OCI-LY3 (cell line): ENCODE measurements around the gene CEACAM18.

Source experiments
- EZH2phosphoT487 ChIP-seq: fragments of 200-600 bp; shearing (Covaris generic); IDR thresholded peaks from 2 replicates; pipeline ENCODE4 v1.6.1; 2018; ENCODE audit warnings: antibody characterized with exemption, mixed run types, low read depth
- TF ChIP-seq, protein P1 (sequence below): fragments of 200-600, 300-600 bp; sonication (generic); IDR thresholded peaks from 2 replicates; pipeline ENCODE4 v1.5.1; 2014; ENCODE audit warnings: antibody characterized with exemption, low read length, low read depth

DNA sequence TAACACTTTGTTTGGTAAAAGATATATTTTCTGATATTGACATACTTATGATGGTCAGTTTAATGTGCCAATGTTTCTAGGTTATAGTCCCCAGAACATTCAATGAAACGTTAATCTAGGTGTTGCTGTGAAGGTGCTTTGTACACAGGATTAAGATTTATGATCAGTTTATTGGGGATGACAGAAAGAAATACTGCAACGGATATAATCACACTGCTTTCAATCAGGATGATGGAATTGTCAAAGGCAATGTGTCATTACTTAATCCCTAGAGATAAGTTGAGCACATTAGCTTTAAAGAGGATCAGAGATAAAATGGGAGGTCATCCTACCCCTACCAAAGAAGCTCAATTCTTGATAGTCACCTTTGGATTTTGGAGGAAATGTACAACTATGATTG lies 35.6 kb downstream of the CEACAM18 start:
- TF ChIP-seq, protein P1, sequence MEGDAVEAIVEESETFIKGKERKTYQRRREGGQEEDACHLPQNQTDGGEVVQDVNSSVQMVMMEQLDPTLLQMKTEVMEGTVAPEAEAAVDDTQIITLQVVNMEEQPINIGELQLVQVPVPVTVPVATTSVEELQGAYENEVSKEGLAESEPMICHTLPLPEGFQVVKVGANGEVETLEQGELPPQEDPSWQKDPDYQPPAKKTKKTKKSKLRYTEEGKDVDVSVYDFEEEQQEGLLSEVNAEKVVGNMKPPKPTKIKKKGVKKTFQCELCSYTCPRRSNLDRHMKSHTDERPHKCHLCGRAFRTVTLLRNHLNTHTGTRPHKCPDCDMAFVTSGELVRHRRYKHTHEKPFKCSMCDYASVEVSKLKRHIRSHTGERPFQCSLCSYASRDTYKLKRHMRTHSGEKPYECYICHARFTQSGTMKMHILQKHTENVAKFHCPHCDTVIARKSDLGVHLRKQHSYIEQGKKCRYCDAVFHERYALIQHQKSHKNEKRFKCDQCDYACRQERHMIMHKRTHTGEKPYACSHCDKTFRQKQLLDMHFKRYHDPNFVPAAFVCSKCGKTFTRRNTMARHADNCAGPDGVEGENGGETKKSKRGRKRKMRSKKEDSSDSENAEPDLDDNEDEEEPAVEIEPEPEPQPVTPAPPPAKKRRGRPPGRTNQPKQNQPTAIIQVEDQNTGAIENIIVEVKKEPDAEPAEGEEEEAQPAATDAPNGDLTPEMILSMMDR, result no peak
- no peak for TF ChIP-seq EZH2phosphoT487
